ENCODE data around the gene HOXA5.

The HOXA5 gene

DNA sequence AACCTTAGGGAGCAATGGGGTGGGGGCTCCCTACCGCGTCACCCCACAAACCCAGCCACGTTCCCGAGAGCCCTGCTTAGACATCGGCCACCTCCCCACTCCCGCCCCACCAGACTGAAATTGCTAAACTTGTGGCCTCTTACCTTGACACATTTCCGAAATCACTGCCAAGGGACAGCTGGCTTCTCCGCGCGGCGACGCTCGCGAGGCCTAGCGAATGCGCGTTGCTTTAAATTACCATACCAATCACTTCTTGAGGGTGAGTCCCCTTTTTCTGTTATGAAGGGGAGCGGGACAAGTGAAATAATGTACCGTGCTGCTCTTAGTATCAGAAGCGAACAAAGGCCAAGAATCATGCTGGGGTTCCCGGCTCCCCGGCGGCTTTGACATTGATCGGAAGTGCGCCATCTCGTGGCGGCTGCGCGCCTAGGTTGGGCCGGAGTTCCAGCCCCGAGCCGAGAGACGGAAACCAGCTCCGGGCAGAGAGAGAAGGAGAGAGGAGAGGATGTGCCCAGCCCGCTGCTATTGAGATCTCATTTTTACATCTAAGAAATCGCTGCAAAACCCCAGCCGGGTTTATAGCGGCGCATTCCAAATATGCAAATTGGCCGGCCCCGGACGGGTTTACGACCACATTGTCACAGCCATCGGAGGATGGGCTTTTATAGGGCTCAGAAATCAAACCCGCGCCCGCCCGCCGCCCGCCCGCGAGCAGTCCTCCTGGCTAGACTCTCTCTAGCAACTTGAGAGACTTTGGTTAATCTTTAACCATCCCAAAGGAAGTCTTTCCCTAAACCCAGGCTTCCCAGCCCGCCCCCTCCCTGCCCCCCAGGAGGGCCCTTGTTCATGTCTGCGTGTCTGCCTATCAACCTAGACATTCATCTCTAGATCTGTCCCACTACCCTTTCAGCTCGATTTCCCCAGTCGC, 36.3 kb upstream of the HOXA5 start:
- Histone ChIP-seq H3K27ac (ENCODE audit: extremely low read depth, low read depth, low read length) (peak overlapping the region; percentile 99), H3K4me3 (ENCODE audit: low read depth, low read length) (peak overlapping the region; percentile 76), H3K36me3 (ENCODE audit: control insufficient read depth in 2 of 2, insufficient read depth in 1 of 2, low read length in 2 of 2) (peaks cover 0 to 10% of the 10 kb centered on the region in 2 experiments; a peak in 2 of 3 replicates), H3K9me3 (ENCODE audit: control insufficient read depth, insufficient read depth, low read depth, low read length) (no peaks in the 10 kb centered on the region), H3K4me1 (ENCODE audit: control insufficient read depth, insufficient read depth, low read length) (peaks cover 36% of the 10 kb centered on the region)
- ChIA-PET CTCF (interaction anchor here (0.5 to 3.7 kb wide), 14 partner anchors 9 to 1395 kb away, joined by 3 to 15 read pairs (median 4); no protein-coding TSS in a partner anchor), POLR2A (interaction anchor here (0.5 to 3.4 kb wide), 18 partner anchors 10 to 1317 kb away, joined by 3 to 62 read pairs (median 6); partner anchors contain the start of genes HOXA5, HOXA6, HOXA7 and HOXA9)
- no peak for TF ChIP-seq ZNF394 (tag by site-specific recombination; IDR thresholded peaks at IDR 0.05; ENCODE audit: borderline replicate concordance)
- peak; percentile 50; the same call in 1 of the 2 replicates for TF ChIP-seq GLIS2 (tag by site-specific recombination; IDR thresholded peaks at IDR 0.05)
- peak; percentile 96 for TF ChIP-seq ZBTB8A (tag by site-specific recombination; IDR thresholded peaks at IDR 0.05)
- no peak for TF ChIP-seq ZNF112 (tag by site-specific recombination; IDR thresholded peaks at IDR 0.05)
- no peak for TF ChIP-seq ZNF704 (tag by site-specific recombination; IDR thresholded peaks at IDR 0.05)
- no peak for TF ChIP-seq SALL2 (tag by site-specific recombination; IDR thresholded peaks at IDR 0.05; ENCODE audit: borderline replicate concordance)
- TF ChIP-seq ZNF26 (tag by site-specific recombination; IDR thresholded peaks at IDR 0.05) = no peak
- no peak for TF ChIP-seq SCRT1 (tag by site-specific recombination; IDR thresholded peaks at IDR 0.05; ENCODE audit: borderline replicate concordance)
- TF ChIP-seq ZNF645 (tag by site-specific recombination; IDR thresholded peaks at IDR 0.05) = no peak
- peak; percentile 83 for TF ChIP-seq ZNF366 (tag by site-specific recombination; conservative IDR thresholded peaks at IDR 0.05)
- no peak for TF ChIP-seq ZNF626 (tag by site-specific recombination; IDR thresholded peaks at IDR 0.05)
- no peak for TF ChIP-seq KLF9 (tag by site-specific recombination; IDR thresholded peaks at IDR 0.05; ENCODE audit: low read depth)
- TF ChIP-seq PRDM1 (tag by site-specific recombination; IDR thresholded peaks at IDR 0.05) = peak; percentile 31; the same call in 1 of the 2 replicates
- TF ChIP-seq ZBTB21 (tag by site-specific recombination; IDR thresholded peaks at IDR 0.05) = no peak
- no peak; the same call in 1 of the 2 replicates for TF ChIP-seq ZNF2 (tag by site-specific recombination; IDR thresholded peaks at IDR 0.05)
- TF ChIP-seq ZNF747 (tag by site-specific recombination; IDR thresholded peaks at IDR 0.05) = no peak
- no peak for TF ChIP-seq ZNF677 (tag by site-specific recombination; IDR thresholded peaks at IDR 0.05)
- no peak; the same call in 1 of the 2 replicates for TF ChIP-seq YY1 (tag by site-specific recombination; IDR thresholded peaks at IDR 0.05)
- TF ChIP-seq, protein P1, sequence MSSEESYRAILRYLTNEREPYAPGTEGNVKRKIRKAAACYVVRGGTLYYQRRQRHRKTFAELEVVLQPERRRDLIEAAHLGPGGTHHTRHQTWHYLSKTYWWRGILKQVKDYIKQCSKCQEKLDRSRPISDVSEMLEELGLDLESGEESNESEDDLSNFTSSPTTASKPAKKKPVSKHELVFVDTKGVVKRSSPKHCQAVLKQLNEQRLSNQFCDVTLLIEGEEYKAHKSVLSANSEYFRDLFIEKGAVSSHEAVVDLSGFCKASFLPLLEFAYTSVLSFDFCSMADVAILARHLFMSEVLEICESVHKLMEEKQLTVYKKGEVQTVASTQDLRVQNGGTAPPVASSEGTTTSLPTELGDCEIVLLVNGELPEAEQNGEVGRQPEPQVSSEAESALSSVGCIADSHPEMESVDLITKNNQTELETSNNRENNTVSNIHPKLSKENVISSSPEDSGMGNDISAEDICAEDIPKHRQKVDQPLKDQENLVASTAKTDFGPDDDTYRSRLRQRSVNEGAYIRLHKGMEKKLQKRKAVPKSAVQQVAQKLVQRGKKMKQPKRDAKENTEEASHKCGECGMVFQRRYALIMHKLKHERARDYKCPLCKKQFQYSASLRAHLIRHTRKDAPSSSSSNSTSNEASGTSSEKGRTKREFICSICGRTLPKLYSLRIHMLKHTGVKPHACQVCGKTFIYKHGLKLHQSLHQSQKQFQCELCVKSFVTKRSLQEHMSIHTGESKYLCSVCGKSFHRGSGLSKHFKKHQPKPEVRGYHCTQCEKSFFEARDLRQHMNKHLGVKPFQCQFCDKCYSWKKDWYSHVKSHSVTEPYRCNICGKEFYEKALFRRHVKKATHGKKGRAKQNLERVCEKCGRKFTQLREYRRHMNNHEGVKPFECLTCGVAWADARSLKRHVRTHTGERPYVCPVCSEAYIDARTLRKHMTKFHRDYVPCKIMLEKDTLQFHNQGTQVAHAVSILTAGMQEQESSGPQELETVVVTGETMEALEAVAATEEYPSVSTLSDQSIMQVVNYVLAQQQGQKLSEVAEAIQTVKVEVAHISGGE (tag by site-specific recombination; conservative IDR thresholded peaks at IDR 0.05; ENCODE audit: low read depth) = peak; percentile 34; the same call in 1 of the 2 replicates
- no peak for TF ChIP-seq ZNF202 (tag by site-specific recombination; IDR thresholded peaks at IDR 0.05; ENCODE audit: borderline replicate concordance)
- no peak for TF ChIP-seq ZBTB1 (tag by site-specific recombination; IDR thresholded peaks at IDR 0.05)
- TF ChIP-seq HIC1 (tag by site-specific recombination; IDR thresholded peaks at IDR 0.05) = no peak
- TF ChIP-seq ZBTB17 (tag by site-specific recombination; IDR thresholded peaks at IDR 0.05) = no peak; the same call in none of the 2 replicates
- TF ChIP-seq ZNF248 (tag by site-specific recombination; IDR thresholded peaks at IDR 0.05) = no peak
- no peak for TF ChIP-seq ZNF416 (tag by site-specific recombination; IDR thresholded peaks at IDR 0.05)
